Measurements from ENCODE around the gene PRKAB1. TPM values are rescaled to one million over a fixed set of nuclear protein-coding genes. Genes with fewer than 3 reads are reported as not detected.

Gene PRKAB1
- total and polyA plus RNA-seq, 9 of the 15 experiments (the other 6 are each of a cell fraction or from before 2014, with no cell fraction given) = 32.6 to 94.2 (median 63.8) TPM

DNA sequence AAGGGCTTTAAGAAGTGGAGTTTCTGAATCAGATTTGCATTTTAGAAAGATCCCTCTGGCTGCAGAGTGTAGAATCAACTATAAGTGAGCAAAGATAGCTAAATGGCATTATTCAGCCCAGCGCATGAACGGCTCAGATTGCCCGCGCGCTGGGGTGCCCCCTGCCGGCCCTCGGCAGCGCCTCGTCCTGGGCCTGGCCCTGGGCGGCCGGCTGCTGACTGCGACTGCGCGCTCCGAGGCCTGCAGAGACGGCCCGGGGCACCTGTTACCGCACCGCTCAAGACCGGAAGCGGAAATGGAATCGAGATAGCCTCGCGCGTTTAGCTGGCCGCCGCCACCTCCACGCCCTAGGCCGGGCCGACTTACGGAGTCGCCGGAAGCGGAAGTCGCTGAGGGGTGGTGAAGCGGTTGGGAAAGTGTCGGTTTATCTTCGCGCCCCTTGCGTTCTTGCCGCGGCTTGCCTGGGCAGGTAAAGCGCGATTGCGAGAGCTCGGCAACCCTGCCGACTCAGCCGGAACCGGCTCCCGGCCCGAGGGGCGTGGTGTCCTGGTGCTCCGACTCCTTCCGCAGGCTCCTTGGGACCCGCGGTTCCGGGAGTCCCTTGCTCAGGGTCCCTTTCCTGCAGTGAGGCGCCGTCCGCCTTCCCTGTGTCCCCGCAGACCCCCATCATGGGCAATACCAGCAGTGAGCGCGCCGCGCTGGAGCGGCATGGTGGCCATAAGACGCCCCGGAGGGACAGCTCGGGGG is at the start of gene PRKAB1 (continued):
- TF ChIP-seq FOXP4 (CRISPR knock-in tag; IDR thresholded peaks at IDR 0.05; ENCODE audit: borderline replicate concordance) = no peak
- TF ChIP-seq ESRRA (IDR thresholded peaks at IDR 0.05; ENCODE audit: borderline replicate concordance, low read depth) = peak; percentile 80; the same call in 1 of the 2 replicates
- TF ChIP-seq SMAD3 (CRISPR knock-in tag; conservative IDR thresholded peaks at IDR 0.05) = no peak
- TF ChIP-seq, protein P1, sequence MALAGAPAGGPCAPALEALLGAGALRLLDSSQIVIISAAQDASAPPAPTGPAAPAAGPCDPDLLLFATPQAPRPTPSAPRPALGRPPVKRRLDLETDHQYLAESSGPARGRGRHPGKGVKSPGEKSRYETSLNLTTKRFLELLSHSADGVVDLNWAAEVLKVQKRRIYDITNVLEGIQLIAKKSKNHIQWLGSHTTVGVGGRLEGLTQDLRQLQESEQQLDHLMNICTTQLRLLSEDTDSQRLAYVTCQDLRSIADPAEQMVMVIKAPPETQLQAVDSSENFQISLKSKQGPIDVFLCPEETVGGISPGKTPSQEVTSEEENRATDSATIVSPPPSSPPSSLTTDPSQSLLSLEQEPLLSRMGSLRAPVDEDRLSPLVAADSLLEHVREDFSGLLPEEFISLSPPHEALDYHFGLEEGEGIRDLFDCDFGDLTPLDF (CRISPR knock-in tag; IDR thresholded peaks at IDR 0.05) = peak; percentile 30; the same call in 1 of the 2 replicates
- TF ChIP-seq, protein P2, sequence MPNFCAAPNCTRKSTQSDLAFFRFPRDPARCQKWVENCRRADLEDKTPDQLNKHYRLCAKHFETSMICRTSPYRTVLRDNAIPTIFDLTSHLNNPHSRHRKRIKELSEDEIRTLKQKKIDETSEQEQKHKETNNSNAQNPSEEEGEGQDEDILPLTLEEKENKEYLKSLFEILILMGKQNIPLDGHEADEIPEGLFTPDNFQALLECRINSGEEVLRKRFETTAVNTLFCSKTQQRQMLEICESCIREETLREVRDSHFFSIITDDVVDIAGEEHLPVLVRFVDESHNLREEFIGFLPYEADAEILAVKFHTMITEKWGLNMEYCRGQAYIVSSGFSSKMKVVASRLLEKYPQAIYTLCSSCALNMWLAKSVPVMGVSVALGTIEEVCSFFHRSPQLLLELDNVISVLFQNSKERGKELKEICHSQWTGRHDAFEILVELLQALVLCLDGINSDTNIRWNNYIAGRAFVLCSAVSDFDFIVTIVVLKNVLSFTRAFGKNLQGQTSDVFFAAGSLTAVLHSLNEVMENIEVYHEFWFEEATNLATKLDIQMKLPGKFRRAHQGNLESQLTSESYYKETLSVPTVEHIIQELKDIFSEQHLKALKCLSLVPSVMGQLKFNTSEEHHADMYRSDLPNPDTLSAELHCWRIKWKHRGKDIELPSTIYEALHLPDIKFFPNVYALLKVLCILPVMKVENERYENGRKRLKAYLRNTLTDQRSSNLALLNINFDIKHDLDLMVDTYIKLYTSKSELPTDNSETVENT (CRISPR knock-in tag; IDR thresholded peaks at IDR 0.05) = peak; percentile 92
- TF ChIP-seq ZNF75A (CRISPR knock-in tag; IDR thresholded peaks at IDR 0.05) = no peak
- TF ChIP-seq CREBBP (IDR thresholded peaks at IDR 0.05; ENCODE audit: low read depth, low read length) = no peak
- peak in 1 of 2 experiments; percentile 92; a peak in 2 of 4 replicates for TF ChIP-seq KDM4B (IDR thresholded peaks at IDR 0.05; ENCODE audit: borderline replicate concordance in 2 of 2, low read depth in 1 of 2)
- TF ChIP-seq NCOA1 (IDR thresholded peaks at IDR 0.05; ENCODE audit: low read depth) = peak; percentile 92
- TF ChIP-seq CEBPG (CRISPR knock-in tag; IDR thresholded peaks at IDR 0.05) = peak; percentile 82; the same call in 1 of the 2 replicates
- TF ChIP-seq CEBPG (tag; conservative IDR thresholded peaks at IDR 0.05 in 1 of 2, IDR thresholded peaks at IDR 0.05 in 1 of 2) = no peak
- no peak for TF ChIP-seq STAG1 (CRISPR knock-in tag; IDR thresholded peaks at IDR 0.05; ENCODE audit: borderline replicate concordance)
- TF ChIP-seq ARID2 (IDR thresholded peaks at IDR 0.05) = no peak
- no peak for TF ChIP-seq SAFB2 (IDR thresholded peaks at IDR 0.05; ENCODE audit: borderline replicate concordance, low read depth, low read length, severe bottlenecking)
- TF ChIP-seq HCFC1 (IDR thresholded peaks at IDR 0.05; ENCODE audit: low read depth, low read length) = peak; percentile 78
- TF ChIP-seq, protein P3, sequence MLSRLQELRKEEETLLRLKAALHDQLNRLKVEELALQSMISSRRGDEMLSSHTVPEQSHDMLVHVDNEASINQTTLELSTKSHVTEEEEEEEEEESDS (CRISPR knock-in tag; IDR thresholded peaks at IDR 0.05) = no peak
- TF ChIP-seq NFE2L1 (tag; IDR thresholded peaks at IDR 0.05; ENCODE audit: borderline replicate concordance, low read depth) = no peak
- peak in 1 of 3 experiments; percentile 37 for TF ChIP-seq YY1 (IDR thresholded peaks at IDR 0.05; ENCODE audit: borderline replicate concordance in 1 of 3, control insufficient read depth in 1 of 3, extremely low read depth in 1 of 3, insufficient read depth in 3 of 3, insufficient read length in 1 of 3, insufficient replicate concordance in 2 of 3, low read depth in 1 of 3, low read length in 2 of 3)
- peak; percentile 36 for TF ChIP-seq CHD1 (IDR thresholded peaks at IDR 0.05; ENCODE audit: low read length)

Data from K562 (cell line).